Thymus (tissue), 11 donors: Measurements from ENCODE around the gene DRAXIN. TPM values are rescaled to one million over a fixed set of nuclear protein-coding genes. Genes with fewer than 3 reads are reported as not detected.

Experiments
- DNase-seq, 9 donors: peaks; one replicate each; pipeline ENCODE4 v3.0.0-alpha.2; 2013; ENCODE audit warnings: low spot score in 9 of 9, low read depth in 6 of 9, missing footprints in 1 of 9
- H3K27ac ChIP-seq, 2 donors: one replicate each; pipeline ENCODE4 v1.5.1; 2013; ENCODE audit warnings: control low read depth in 1 of 2, low read depth in 1 of 2, low read length in 1 of 2, mild to moderate bottlenecking in 1 of 2, moderate library complexity in 1 of 2
- H3K27me3 ChIP-seq, 2 donors: one replicate each; pipeline ENCODE4 v1.5.1; 2013; ENCODE audit warnings: low read length in 1 of 2; ENCODE audit not compliant: control insufficient read depth in 2 of 2, insufficient read depth in 1 of 2
- H3K36me3 ChIP-seq, 2 donors: one replicate each; pipeline ENCODE4 v1.5.1; 2013; ENCODE audit warnings: low read length in 1 of 2, mild to moderate bottlenecking in 1 of 2, moderate library complexity in 1 of 2; ENCODE audit not compliant: control insufficient read depth in 2 of 2, insufficient read depth in 2 of 2
- H3K4me1 ChIP-seq, 2 donors: one replicate each; pipeline ENCODE4 v1.5.1; 2013; ENCODE audit warnings: low read length in 2 of 2; ENCODE audit not compliant: control insufficient read depth in 2 of 2, insufficient read depth in 2 of 2
- H3K4me3 ChIP-seq, 2 donors: one replicate each; pipeline ENCODE4 v1.5.1; 2013; ENCODE audit warnings: low read length in 2 of 2, control low read depth in 1 of 2, mild to moderate bottlenecking in 1 of 2
- H3K9me3 ChIP-seq, 2 donors: one replicate each; pipeline ENCODE4 v1.5.1; 2013; ENCODE audit warnings: low read length in 1 of 2, mild to moderate bottlenecking in 1 of 2; ENCODE audit not compliant: control insufficient read depth in 2 of 2, insufficient read depth in 1 of 2
- WGBS: extraction: QIAGEN DNeasy Blood & Tissue Kit; methylation state at CpG from one replicate; pipeline ENCODE4 v1.1.7; 2013; 5-methylcytosine and 5-hydroxymethylcytosine counted together
- polyA plus RNA-seq: library from polyadenylated mRNA; stranded (reverse); fragments of 200-250 nt; gene quantifications from one replicate; pipeline ENCODE4 v1.2.3, GENCODE V29; 2013
- total RNA-seq: library from RNA; stranded (reverse); fragments of 120-200 nt; gene quantifications from one replicate; pipeline ENCODE4 v1.2.4, GENCODE V29; 2013
- donor health status: healthy.

The DRAXIN gene
- total and polyA plus RNA-seq, 2 donors, result 0.14 TPM

DNA sequence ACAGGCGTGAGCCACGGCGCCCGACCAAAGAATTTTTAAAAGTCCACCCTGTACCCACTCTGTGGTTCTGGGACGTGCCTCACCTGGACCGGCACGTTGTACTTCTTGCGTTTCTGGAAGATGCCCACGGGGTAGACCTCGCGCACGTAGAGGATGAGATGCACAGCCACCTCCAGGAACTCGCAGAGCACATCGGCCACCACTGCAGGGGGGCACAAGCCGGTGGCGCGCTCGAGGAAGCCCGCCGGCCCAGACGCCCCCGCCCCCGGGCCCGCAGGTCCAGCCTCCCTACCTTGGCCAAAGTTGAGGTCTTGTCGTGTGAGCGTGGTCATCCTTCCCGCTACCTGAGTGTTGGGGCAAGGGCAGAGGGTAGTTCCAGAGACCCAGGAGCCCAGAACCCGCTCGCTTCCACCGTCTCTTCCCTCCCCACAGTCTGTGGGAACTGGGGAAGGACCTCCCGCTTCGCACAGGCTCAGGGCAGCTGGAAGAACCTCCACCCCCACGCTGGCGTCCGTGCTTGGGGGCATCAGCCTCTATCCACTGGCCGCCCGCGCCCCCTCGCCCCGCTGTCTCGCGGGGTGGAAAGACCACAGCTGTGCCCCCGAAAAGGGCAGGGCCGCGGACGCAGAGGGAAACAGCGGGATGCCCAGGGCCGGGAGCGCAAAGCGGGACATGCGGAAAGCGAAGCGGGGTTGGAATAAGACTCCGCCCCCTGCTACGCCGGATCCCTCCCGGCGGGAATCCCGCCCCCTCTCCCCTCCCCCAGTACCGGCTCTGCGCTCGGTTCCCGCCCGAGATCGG lies 11.0 kb upstream of the DRAXIN start:
- DNase-seq, result peak in 2 of 9 donors; percentile 27 to 48
- 14% methylated on average over 65 of the region's 65 CpGs for WGBS
- Histone ChIP-seq H3K27ac (peak overlapping the region; percentile 60 to 96), H3K27me3 (peaks cover 0 to 11% of the 10 kb centered on the region in 2 donors), H3K4me1 (peaks cover 12 to 21% of the 10 kb centered on the region in 2 donors), H3K4me3 (peak overlapping the region; percentile 90 to 91), H3K36me3 (peaks cover 11 to 18% of the 10 kb centered on the region in 2 donors), H3K9me3 (peaks cover 0 to 4% of the 10 kb centered on the region in 2 donors)

- Histone ChIP-seq H3K4me3 (peak within 1 kb of the TSS; percentile 90 to 91), H3K36me3 (peaks cover 3 to 10% of the 10 kb centered on the region in 2 donors), H3K4me1 (peaks cover 12 to 21% of the 10 kb centered on the region in 2 donors), H3K27ac (peak within 1 kb of the TSS; percentile 85 to 96), H3K27me3 (peaks cover 0 to 15% of the 10 kb centered on the region in 2 donors), H3K9me3 (peaks cover 0 to 4% of the 10 kb centered on the region in 2 donors)
- DNase-seq, result peak; percentile 58 to 93 (median 80)
- WGBS, result under 1% methylated on average over 71 of the region's 71 CpGs
These were observed 10.3 kb upstream of the DRAXIN start, which contains the start of gene MAD2L2 for GRCh38 chr1:11681071-11681771. Gene MAD2L2 (minus strand): TSS chr1:11681148. CDS start chr1:11680601, 547 bp downstream.

- no peak for DNase-seq
- Histone ChIP-seq H3K27ac (peak overlapping the region in 1 of 2 donors; percentile 85), H3K4me3 (peak overlapping the region in 1 of 2 donors; percentile 90), H3K27me3 (peaks cover 2 to 18% of the 10 kb centered on the region in 2 donors), H3K9me3 (peaks cover 0 to 4% of the 10 kb centered on the region in 2 donors), H3K36me3 (peaks cover under 1 to 2% of the 10 kb centered on the region in 2 donors), H3K4me1 (peaks cover 12 to 21% of the 10 kb centered on the region in 2 donors)
- WGBS, result 79% methylated on average over 7 of the region's 7 CpGs
These were observed 9.2 kb upstream of the DRAXIN start for GRCh38 chr1:11682287-11682771.

DNA sequence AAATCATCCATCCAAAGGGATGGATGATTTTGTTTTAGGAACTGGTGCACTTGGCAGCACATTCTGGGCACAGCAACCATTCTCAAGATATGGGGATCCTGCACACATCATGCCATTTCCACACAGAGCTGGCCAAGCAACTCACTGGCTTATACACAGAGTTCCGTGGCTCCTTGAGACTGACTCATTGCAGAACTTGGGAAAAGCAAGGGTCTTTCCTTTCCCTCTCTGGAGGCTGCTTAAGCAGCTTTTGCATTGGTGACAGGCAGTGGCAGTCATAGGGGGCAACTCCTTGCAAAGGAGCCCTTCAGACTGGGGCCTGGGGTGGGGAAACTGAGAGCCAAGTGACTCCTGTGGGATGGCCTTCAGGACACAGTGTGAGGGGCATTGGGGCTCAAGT lies 8.7 kb upstream of the DRAXIN start:
- no peak overlapping the region for H3K4me3 ChIP-seq
- H3K27me3 ChIP-seq, result peaks cover 2 to 21% of the 10 kb centered on the region in 2 donors
- H3K36me3 ChIP-seq, result no peaks in the 10 kb centered on the region
- no peak for DNase-seq
- no peak overlapping the region for H3K27ac ChIP-seq
- H3K4me1 ChIP-seq, result peaks cover 12 to 21% of the 10 kb centered on the region in 2 donors
- 96% methylated on average over 1 of the region's 1 CpG for WGBS
- H3K9me3 ChIP-seq, result peaks cover 0 to 4% of the 10 kb centered on the region in 2 donors

DNA sequence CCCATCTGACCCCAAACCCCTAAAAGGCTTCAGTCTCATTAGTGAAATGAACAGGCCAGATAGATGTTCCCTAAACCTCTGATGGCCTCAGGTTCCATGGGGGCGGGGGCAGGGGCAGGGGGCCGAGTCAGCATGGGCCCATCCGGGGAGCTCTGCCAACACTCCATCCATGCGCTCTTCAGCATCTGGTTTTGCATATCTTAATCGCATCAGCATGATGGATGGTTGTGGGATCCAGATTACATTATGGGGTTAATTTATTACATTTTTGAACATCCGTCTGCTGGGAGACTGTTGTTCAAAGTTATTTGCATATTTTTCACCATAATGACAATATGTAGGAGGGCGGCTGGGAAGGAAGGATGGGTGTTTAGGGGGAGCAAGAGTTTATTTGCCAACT lies 7.4 kb upstream of the DRAXIN start:
- H3K4me3 ChIP-seq, result no peak overlapping the region
- 89% methylated on average over 7 of the region's 7 CpGs for WGBS

DNA sequence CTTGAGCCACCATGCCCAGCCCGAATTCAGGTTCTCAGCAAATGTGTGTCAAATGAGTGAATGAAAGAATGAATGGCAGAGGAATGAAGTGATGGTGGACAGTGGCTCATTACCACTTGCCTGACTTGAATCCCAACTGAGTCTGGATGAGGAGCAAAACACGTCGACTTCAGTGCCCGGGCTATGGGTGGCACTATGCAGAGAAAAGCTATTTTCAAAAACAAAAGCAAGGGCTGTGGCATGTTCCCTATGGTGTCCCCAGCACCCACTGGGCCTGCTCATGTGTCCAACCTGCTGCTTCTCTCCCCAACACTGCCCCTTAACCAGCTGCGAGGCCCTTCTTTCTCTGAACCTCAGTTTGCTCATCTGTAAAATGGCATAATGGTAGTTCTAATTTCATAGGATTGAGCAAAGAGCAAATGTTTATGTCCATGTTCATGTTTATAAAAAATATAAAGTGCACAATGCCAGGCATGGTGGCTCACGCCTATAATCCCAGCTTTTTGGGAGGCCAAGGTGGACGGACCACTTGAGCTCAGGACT lies 6.2 kb upstream of the DRAXIN start:
- Histone ChIP-seq H3K4me3 (no peak overlapping the region), H3K9me3 (peaks cover 0 to 4% of the 10 kb centered on the region in 2 donors), H3K27me3 (peaks cover 9 to 44% of the 10 kb centered on the region in 2 donors), H3K36me3 (no peaks in the 10 kb centered on the region), H3K4me1 (peaks cover 8 to 15% of the 10 kb centered on the region in 2 donors), H3K27ac (no peak overlapping the region)
- no peak for DNase-seq
- 94% methylated on average over 7 of the region's 7 CpGs for WGBS

More for the DNA sequence above, 7.4 kb upstream of the DRAXIN start:
- Histone ChIP-seq H3K27me3 (peaks cover 2 to 32% of the 10 kb centered on the region in 2 donors), H3K4me1 (peaks cover 12 to 21% of the 10 kb centered on the region in 2 donors), H3K9me3 (peaks cover 0 to 4% of the 10 kb centered on the region in 2 donors), H3K36me3 (no peaks in the 10 kb centered on the region), H3K27ac (no peak overlapping the region)
- DNase-seq, result no peak

DNA sequence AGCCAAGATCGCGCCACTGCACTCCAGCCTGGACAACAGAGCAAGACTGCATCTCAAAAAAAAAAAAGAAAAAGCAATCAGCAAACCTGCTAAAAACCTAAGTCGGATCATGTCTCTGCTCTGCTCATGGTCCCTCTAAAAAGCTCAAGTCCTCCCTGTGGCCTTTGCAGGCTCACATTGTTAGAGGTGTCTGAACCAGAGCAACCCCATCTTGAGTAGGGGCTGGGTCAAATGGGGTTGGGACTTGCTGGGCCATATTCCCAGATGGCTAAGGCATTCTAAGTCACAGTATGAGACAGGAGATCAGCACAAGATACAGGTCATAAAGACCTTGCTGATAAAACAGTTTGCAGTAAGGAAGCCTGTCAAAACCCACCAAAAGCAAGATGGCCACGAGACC lies 3.0 kb upstream of the DRAXIN start:
- Histone ChIP-seq H3K9me3 (no peaks in the 10 kb centered on the region), H3K4me1 (peaks cover 4 to 7% of the 10 kb centered on the region in 2 donors), H3K27ac (no peak overlapping the region), H3K27me3 (peaks cover 35 to 71% of the 10 kb centered on the region in 2 donors), H3K4me3 (no peak overlapping the region), H3K36me3 (no peaks in the 10 kb centered on the region)
- no peak for DNase-seq
- WGBS, result 97% methylated on average over 4 of the region's 4 CpGs

GRCh38 chr1:11690397-11691301 lies 861 bp upstream of the DRAXIN start:
- H3K4me3 ChIP-seq, result peak overlapping the region in 1 of 2 donors; percentile 29
- H3K27me3 ChIP-seq, result peaks cover 35 to 81% of the 10 kb centered on the region in 2 donors
- no peak for DNase-seq
- no peaks in the 10 kb centered on the region for H3K9me3 ChIP-seq
- H3K27ac ChIP-seq, result no peak overlapping the region
- WGBS, result 3% methylated on average over 64 of the region's 64 CpGs
- no peaks in the 10 kb centered on the region for H3K36me3 ChIP-seq
- H3K4me1 ChIP-seq, result peaks cover 4 to 7% of the 10 kb centered on the region in 2 donors
